PC-9 (cell line): ENCODE results near the gene REXO4. TPM values are rescaled to one million over a fixed set of nuclear protein-coding genes. Genes with fewer than 3 reads are reported as not detected.
A peak's percentile ranks its signal among the peaks of the same experiment; 100 is the strongest.
"Not testable (repeated sequence)": the region's sequence is repeated elsewhere in the genome, so short reads cannot be mapped to it uniquely, and the experiment has no call there.

Source experiments
- BruUV-seq: library from RNA; stranded (reverse); fragments of 400-500 nt; replicated peaks from 2 replicates; lab custom pipeline; 2021; lab: Mats Ljungman, UMichigan
- CTCF ChIA-PET: fragments of 300-600 bp; sonication (Branson Sonifier 250); formaldehyde crosslinking; loops from one replicate; lab custom pipeline; 2022; ENCODE audit warnings: antibody characterized with exemption; lab: Charles Lee
- POLR2A ChIA-PET: fragments of 300-600 bp; sonication (Branson Sonifier 250); formaldehyde crosslinking; loops from one replicate; lab custom pipeline; 2022; ENCODE audit warnings: antibody characterized with exemption; ENCODE audit not compliant: unreplicated experiment; lab: Charles Lee
- DNase-seq, 2 experiments: peaks; one replicate each; pipeline versions ENCODE4 v3.0.0 to v3.0.0-alpha.2; 2015 to 2022; ENCODE audit warnings: mixed read lengths in 1 of 2
- H2AFZ ChIP-seq: fragments of 200-600 bp; sonication (generic); 2 replicates; pipeline ENCODE4 v1.8.1; 2017; ENCODE audit warnings: antibody characterized with exemption
- H3F3A ChIP-seq: fragments of 200-600 bp; sonication (generic); 2 replicates; pipeline ENCODE4 v1.8.1; 2017; ENCODE audit warnings: antibody characterized with exemption, mild to moderate bottlenecking, low read depth; ENCODE audit not compliant: insufficient read depth
- H3K27ac ChIP-seq: fragments of 200-600 bp; sonication (generic); 2 replicates; pipeline ENCODE4 v1.6.1; 2016; ENCODE audit warnings: mixed run types
- H3K27me3 ChIP-seq: fragments of 200-600 bp; sonication (generic); 2 replicates; pipeline ENCODE4 v1.6.1; 2016; ENCODE audit warnings: low read depth, mixed run types; ENCODE audit not compliant: insufficient read depth
- H3K36me3 ChIP-seq: fragments of 200-600 bp; sonication (generic); 2 replicates; pipeline ENCODE4 v1.6.1; 2016; ENCODE audit warnings: low read depth, mixed run types
- H3K4me1 ChIP-seq: fragments of 200-600 bp; sonication (generic); replicated peaks from 2 replicates; pipeline ENCODE4 v1.6.1; 2016; ENCODE audit warnings: mixed run types; ENCODE audit not compliant: insufficient read depth
- H3K4me2 ChIP-seq: fragments of 200-600 bp; sonication (generic); 2 replicates; pipeline ENCODE4 v1.6.1; 2017; ENCODE audit warnings: mixed run types
- H3K4me3 ChIP-seq: fragments of 200-600 bp; sonication (generic); 2 replicates; pipeline ENCODE4 v1.6.1; 2016; ENCODE audit warnings: mixed run types
- H3K79me2 ChIP-seq: fragments of 200-600 bp; sonication (generic); 2 replicates; pipeline ENCODE4 v1.6.1; 2017; ENCODE audit warnings: low read depth, mixed run types
- H3K9me2 ChIP-seq: fragments of 200-600 bp; sonication (generic); 2 replicates; pipeline ENCODE4 v1.8.1; 2017; ENCODE audit warnings: mild to moderate bottlenecking; ENCODE audit not compliant: insufficient read depth
- H3K9me3 ChIP-seq: fragments of 200-600 bp; sonication (generic); 2 replicates; pipeline ENCODE4 v1.8.1; 2016; ENCODE audit warnings: low read depth; ENCODE audit not compliant: insufficient read depth
- H4K20me1 ChIP-seq: fragments of 200-600 bp; sonication (generic); 2 replicates; pipeline ENCODE4 v1.8.1; 2017; ENCODE audit not compliant: insufficient read depth
- CTCF ChIP-seq: fragments of 200-600 bp; sonication (generic); conservative IDR thresholded peaks from 2 replicates; pipeline ENCODE4 v1.6.1; 2017; ENCODE audit warnings: mixed run types, antibody characterized with exemption, mild to moderate bottlenecking, moderate library complexity
- EZH2 ChIP-seq: fragments of 200-600 bp; sonication (generic); IDR thresholded peaks from 2 replicates; pipeline ENCODE4 v1.8.0; 2017; ENCODE audit warnings: antibody characterized with exemption, low read depth
- intact Hi-C: fragments of 100-400 bp; cut with micrococcal nuclease; formaldehyde crosslinking; loops from one replicate; pipeline ENCODE4 v1.10.0; 2022; ENCODE audit not compliant: unreplicated experiment
- total RNA-seq: library from RNA; stranded (reverse); gene quantifications from 2 replicates; pipeline ENCODE4 v1.2.3, GENCODE V29; 2021

Gene REXO4
- total RNA-seq, 1 experiment from 2014 or later, result 32.6 TPM

- Histone ChIP-seq H3K9me2 (no peaks in the 10 kb centered on the region), H3K79me2 (no peaks in the 10 kb centered on the region), H3K4me1 (no peaks in the 10 kb centered on the region), H4K20me1 (no peaks in the 10 kb centered on the region), H2AFZ (no peak overlapping the region), H3F3A (no peaks in the 10 kb centered on the region), H3K27me3 (peaks cover 48% of the 10 kb centered on the region), H3K9me3 (no peaks in the 10 kb centered on the region), H3K36me3 (no peaks in the 10 kb centered on the region), H3K4me3 (no peak overlapping the region), H3K4me2 (no peak overlapping the region), H3K27ac (no peak overlapping the region)
- ChIA-PET CTCF (no interaction called here), POLR2A (interaction anchor here (0.5 to 0.7 kb wide), 2 partner anchors 21 to 47 kb away, joined by 3 to 5 read pairs; no protein-coding TSS in a partner anchor)
- intact Hi-C loops, result no loop called here
- TF ChIP-seq EZH2 (no peak), CTCF (no peak)
- BruUV-seq, result no TSS peak
- DNase-seq, result no peak
These were observed 23.0 kb downstream of the REXO4 start for GRCh38 chr9:133394687-133395271.

GRCh38 chr9:133393399-133393798, 24.4 kb downstream of the REXO4 start:
- ChIA-PET CTCF (no interaction called here), POLR2A (no interaction called here)
- no peaks in the 10 kb centered on the region for H3F3A ChIP-seq
- no peak for DNase-seq
- H3K27me3 ChIP-seq, result peaks cover 56% of the 10 kb centered on the region
- no peaks in the 10 kb centered on the region for H3K36me3 ChIP-seq
- H3K27ac ChIP-seq, result no peak overlapping the region
- no peaks in the 10 kb centered on the region for H3K4me1 ChIP-seq
- no peaks in the 10 kb centered on the region for H4K20me1 ChIP-seq
- TF ChIP-seq CTCF, result no peak
- TF ChIP-seq EZH2, result no peak
- intact Hi-C loops, result no loop called here
- H2AFZ ChIP-seq, result no peak overlapping the region
- H3K4me3 ChIP-seq, result no peak overlapping the region
- no peaks in the 10 kb centered on the region for H3K9me3 ChIP-seq
- no TSS peak for BruUV-seq
- no peaks in the 10 kb centered on the region for H3K79me2 ChIP-seq
- no peaks in the 10 kb centered on the region for H3K9me2 ChIP-seq
- no peak overlapping the region for H3K4me2 ChIP-seq

GRCh38 chr9:133392308-133392707, 25.5 kb downstream of the REXO4 start:
- peaks cover 46% of the 10 kb centered on the region for H3K27me3 ChIP-seq
- DNase-seq, H2AFZ ChIP-seq, H3K9me3 ChIP-seq, POLR2A ChIA-PET, H3K79me2 ChIP-seq, H3K4me2 ChIP-seq, H3K9me2 ChIP-seq, CTCF ChIA-PET, H3K36me3 ChIP-seq, H3K4me3 ChIP-seq, intact Hi-C loops, H3F3A ChIP-seq, H4K20me1 ChIP-seq, BruUV-seq, H3K4me1 ChIP-seq, H3K27ac ChIP-seq: not testable (repeated sequence)

- POLR2A ChIA-PET, H3K9me3 ChIP-seq, H3K79me2 ChIP-seq, intact Hi-C loops, H3K4me1 ChIP-seq, H3K27ac ChIP-seq, H3K9me2 ChIP-seq, H2AFZ ChIP-seq, CTCF ChIA-PET, DNase-seq, H4K20me1 ChIP-seq, H3K36me3 ChIP-seq, H3F3A ChIP-seq, H3K4me3 ChIP-seq, BruUV-seq: not testable (repeated sequence)
- Histone ChIP-seq H3K27me3 (peaks cover 40% of the 10 kb centered on the region), H3K4me2 (0 out of 2 replicates have a peak overlapping the region, but pooled peaks have one; percentile 23)
These were observed 26.4 kb downstream of the REXO4 start for GRCh38 chr9:133391449-133391848.
